ENCODE measurements around the gene SECISBP2. TPM values are rescaled to one million over a fixed set of nuclear protein-coding genes. Genes with fewer than 3 reads are reported as not detected.

The SECISBP2 gene
- polyA plus RNA-seq, 1 of the 3 experiments (the other 2 are of a cell fraction) = 21.2 TPM

GRCh38 chr9:89329917-89330316, 11.6 kb downstream of the SECISBP2 start:
- Histone ChIP-seq H3K9me2 (no peaks in the 10 kb centered on the region), H3K27ac (ENCODE audit: low read depth in 2 of 2, low read length in 1 of 2) (peak overlapping the region in 1 of 2 experiments; percentile 88; a peak in 2 of 4 replicates), H3K9me3 (no peaks in the 10 kb centered on the region), H3K4me1 (ENCODE audit: control insufficient read depth in 1 of 2, insufficient read depth in 2 of 2, low read depth in 1 of 2, low read length in 1 of 2) (peaks cover 0 to 9% of the 10 kb centered on the region in 2 experiments; a peak in 2 of 4 replicates), H2AFZ (ENCODE audit: low read depth) (no peak overlapping the region), H3K36me3 (replicated peaks in 1 of 2; ENCODE audit: control insufficient read depth in 1 of 2, insufficient read depth in 2 of 2, low read length in 1 of 2) (peaks cover 69 to 79% of the 10 kb centered on the region in 2 experiments), H3K79me2 (ENCODE audit: insufficient read depth) (peaks cover 10% of the 10 kb centered on the region; the same call in 1 of the 2 replicates), H3K27me3 (ENCODE audit: insufficient read depth) (no peaks in the 10 kb centered on the region), H4K20me1 (ENCODE audit: insufficient read depth) (no peaks in the 10 kb centered on the region), H3K9ac (no peak overlapping the region), H3K4me2 (no peak overlapping the region), H3K4me3 (ENCODE audit: low read depth in 2 of 2, low read length in 1 of 2) (no peak overlapping the region), H3F3A (replicated peaks; ENCODE audit: insufficient read depth) (no peaks in the 10 kb centered on the region)
- ChIA-PET CTCF (interaction anchor here (0.8 to 1.1 kb wide), 2 partner anchors 219 kb away, joined by 3 read pairs; no protein-coding TSS in a partner anchor), POLR2A (no interaction called here)
- DNase-seq = no peak
- no peak for TF ChIP-seq PBX3 (IDR thresholded peaks at IDR 0.05)
- TF ChIP-seq CTCF (IDR thresholded peaks at IDR 0.05) = no peak
- TF ChIP-seq NRF1 (IDR thresholded peaks at IDR 0.05; ENCODE audit: low read depth, low read length) = no peak
- no peak for TF ChIP-seq REST (IDR thresholded peaks at IDR 0.05; ENCODE audit: low read depth, low read length)

- H3K27ac ChIP-seq (ENCODE audit: low read depth in 2 of 2, low read length in 1 of 2) = peak overlapping the region in 1 of 2 experiments; percentile 88; a peak in 2 of 4 replicates
- POLR2A ChIA-PET = interaction anchor here (1.2 kb wide), 1 partner anchor 20 kb away, joined by 3 read pairs; no protein-coding TSS in a partner anchor
- DNase-seq = peak; percentile 67
- CTCF ChIA-PET = interaction anchor here (0.8 to 1.5 kb wide), 3 partner anchors 12 to 219 kb away, joined by 3 to 4 read pairs (median 3); partner anchors contain the start of gene SECISBP2
- H2AFZ ChIP-seq (ENCODE audit: low read depth) = no peak overlapping the region
- H4K20me1 ChIP-seq (ENCODE audit: insufficient read depth) = no peaks in the 10 kb centered on the region
- peaks cover 8% of the 10 kb centered on the region; the same call in 1 of the 2 replicates for H3K79me2 ChIP-seq (ENCODE audit: insufficient read depth)
- H3K4me2 ChIP-seq = no peak overlapping the region
- H3K9ac ChIP-seq = no peak overlapping the region
- no peaks in the 10 kb centered on the region for H3K9me2 ChIP-seq
- no peaks in the 10 kb centered on the region for H3K9me3 ChIP-seq
- H3F3A ChIP-seq (replicated peaks; ENCODE audit: insufficient read depth) = no peaks in the 10 kb centered on the region
- WGBS (ENCODE audit: low lambda C conversion rate) = 55% methylated on average over 2 of the region's 7 CpGs
- H3K27me3 ChIP-seq (ENCODE audit: insufficient read depth) = no peaks in the 10 kb centered on the region
- peaks cover 69 to 83% of the 10 kb centered on the region in 2 experiments for H3K36me3 ChIP-seq (replicated peaks in 1 of 2; ENCODE audit: control insufficient read depth in 1 of 2, insufficient read depth in 2 of 2, low read length in 1 of 2)
- peaks cover 0 to 9% of the 10 kb centered on the region in 2 experiments; a peak in 2 of 4 replicates for H3K4me1 ChIP-seq (ENCODE audit: control insufficient read depth in 1 of 2, insufficient read depth in 2 of 2, low read depth in 1 of 2, low read length in 1 of 2)
- H3K4me3 ChIP-seq (ENCODE audit: low read depth in 2 of 2, low read length in 1 of 2) = no peak overlapping the region
- no peak for TF ChIP-seq POLR2AphosphoS5 (IDR thresholded peaks at IDR 0.05; ENCODE audit: low read depth, low read length)
- TF ChIP-seq RCOR1 (IDR thresholded peaks at IDR 0.05; ENCODE audit: low read length) = peak; percentile 49; the same call in 1 of the 2 replicates
- TF ChIP-seq EZH2phosphoT487 (IDR thresholded peaks at IDR 0.05; ENCODE audit: borderline replicate concordance, low read depth) = no peak
- no peak; the same call in 1 of the 2 replicates for TF ChIP-seq RAD21 (IDR thresholded peaks at IDR 0.05; ENCODE audit: low read length)
- TF ChIP-seq ZBTB33 (IDR thresholded peaks at IDR 0.05; ENCODE audit: borderline replicate concordance, low read depth) = no peak
- TF ChIP-seq YY1 (IDR thresholded peaks at IDR 0.05; ENCODE audit: low read depth) = no peak
- TF ChIP-seq PBX3 (IDR thresholded peaks at IDR 0.05) = no peak
- TF ChIP-seq NRF1 (IDR thresholded peaks at IDR 0.05; ENCODE audit: low read depth, low read length) = no peak
- no peak for TF ChIP-seq USF1 (IDR thresholded peaks at IDR 0.05; ENCODE audit: borderline replicate concordance, low read depth)
- TF ChIP-seq SIN3A (IDR thresholded peaks at IDR 0.05; ENCODE audit: borderline replicate concordance, low read depth, low read length) = no peak
- TF ChIP-seq CHD2 (IDR thresholded peaks at IDR 0.05; ENCODE audit: low read length, partially characterized antibody) = no peak
- TF ChIP-seq MAX (IDR thresholded peaks at IDR 0.05; ENCODE audit: low read depth) = no peak
Observed at GRCh38 chr9:89330513-89330912, 12.2 kb downstream of the SECISBP2 start.
